Naive thymus-derived CD4-positive, alpha-beta T cell (primary cell): ENCODE results near the gene EZH1. TPM values are rescaled to one million over a fixed set of nuclear protein-coding genes. Genes with fewer than 3 reads are reported as not detected.

Experiments
- ATAC-seq: fragments of 150-1000 bp; cut with Tn5 transposase; 2 replicates; pipeline ENCODE4 v1.10.0; 2021; ENCODE audit warnings: mild to moderate bottlenecking, moderate library complexity
- CTCF ChIA-PET: fragments of 350-600 bp; sonication (Branson Sonifier 250); formaldehyde crosslinking; loops from one replicate; lab custom pipeline; 2021; ENCODE audit warnings: antibody characterized with exemption; lab: Charles Lee
- POLR2A ChIA-PET: fragments of 350-600 bp; sonication (Branson Sonifier 250); formaldehyde crosslinking; loops from one replicate; lab custom pipeline; 2021; ENCODE audit warnings: antibody characterized with exemption, inconsistent platforms; lab: Charles Lee
- DNase-seq, 9 donors: peaks; one replicate each; pipeline versions ENCODE4 v3.0.0 to v3.0.0-alpha.2; 2020 to 2022; ENCODE audit warnings: mixed read lengths in 1 of 9
- H3K27ac ChIP-seq: one replicate; pipeline ENCODE4 v1.7.0; 2013; ENCODE audit warnings: mild to moderate bottlenecking, low read depth, low read length, moderate library complexity
- H3K27me3 ChIP-seq, 2 donors: one replicate each; pipeline ENCODE4 v1.7.0; 2013; ENCODE audit warnings: low read length in 2 of 2, mild to moderate bottlenecking in 2 of 2, moderate library complexity in 2 of 2; ENCODE audit not compliant: control insufficient read depth in 2 of 2, insufficient read depth in 2 of 2
- H3K36me3 ChIP-seq, 3 experiments: 1 replicate in 2 of 3; 2 replicates in 1 of 3; pipeline ENCODE4 v1.7.0; 2013; ENCODE audit warnings: low read length in 3 of 3, mild to moderate bottlenecking in 3 of 3, moderate library complexity in 1 of 3; ENCODE audit not compliant: insufficient read depth in 3 of 3, control insufficient read depth in 2 of 3
- H3K4me1 ChIP-seq, 2 donors: one replicate each; pipeline ENCODE4 v1.7.0; 2013; ENCODE audit warnings: low read length in 2 of 2, mild to moderate bottlenecking in 2 of 2, moderate library complexity in 1 of 2; ENCODE audit not compliant: control insufficient read depth in 2 of 2, insufficient read depth in 2 of 2
- H3K4me3 ChIP-seq: 2 replicates; pipeline ENCODE4 v1.7.0; 2013; ENCODE audit warnings: mild to moderate bottlenecking, low read length
- H3K9me3 ChIP-seq, 3 experiments: 1 replicate in 2 of 3; 2 replicates in 1 of 3; pipeline ENCODE4 v1.7.0; 2013; ENCODE audit warnings: low read length in 3 of 3; ENCODE audit not compliant: control insufficient read depth in 2 of 3
- H3K27ac Mint-ChIP-seq, 9 donors: one replicate each; pipeline ENCODE4 v1.8.0; 2020 to 2022; ENCODE audit warnings: mixed read lengths in 9 of 9, mild to moderate bottlenecking in 8 of 9, moderate library complexity in 5 of 9, inconsistent platforms in 2 of 9
- H3K27me3 Mint-ChIP-seq, 5 donors: one replicate each; pipeline ENCODE4 v1.8.0; 2021 to 2022; ENCODE audit warnings: mixed read lengths in 5 of 5, mild to moderate bottlenecking in 1 of 5
- H3K36me3 Mint-ChIP-seq, 5 donors: one replicate each; pipeline ENCODE4 v1.8.0; 2020 to 2022; ENCODE audit warnings: mixed read lengths in 5 of 5, mild to moderate bottlenecking in 3 of 5, inconsistent platforms in 1 of 5
- H3K4me1 Mint-ChIP-seq, 7 donors: one replicate each; pipeline ENCODE4 v1.8.0; 2020 to 2022; ENCODE audit warnings: mixed read lengths in 7 of 7, mild to moderate bottlenecking in 3 of 7, inconsistent platforms in 1 of 7
- H3K4me3 Mint-ChIP-seq, 10 donors: one replicate each; pipeline ENCODE4 v1.8.0; 2020 to 2022; ENCODE audit warnings: mild to moderate bottlenecking in 10 of 10, mixed read lengths in 10 of 10, moderate library complexity in 6 of 10, inconsistent platforms in 2 of 10
- H3K9me3 Mint-ChIP-seq, 11 donors: one replicate each; pipeline ENCODE4 v1.8.0; 2020 to 2022; ENCODE audit warnings: mixed read lengths in 11 of 11, mild to moderate bottlenecking in 4 of 11, inconsistent platforms in 1 of 11, moderate library complexity in 1 of 11
- intact Hi-C, 2 donors: fragments of 100-400 bp; cut with micrococcal nuclease; formaldehyde crosslinking; loops; one replicate each; pipeline ENCODE4 v1.15.1; 2023
- polyA plus RNA-seq, 2 donors: library from polyadenylated mRNA; unstranded; fragments of 300-500 nt; fragmentation: Illumina TruSeq; gene quantifications; one replicate each; pipeline ENCODE4 v1.2.3, GENCODE V29; 2021
- total RNA-seq, 6 experiments: library from RNA in 5 of 6; stranded (reverse) in 5 of 6; gene quantifications; 1 replicate in 5 of 6; 2 replicates in 1 of 6; pipeline ENCODE4 v1.2.3 and lab custom pipeline; 2021 to 2026

Gene EZH1
- total and polyA plus RNA-seq, 7 experiments from 2014 or later: 30.2 to 212 (median 92.4) TPM

DNA sequence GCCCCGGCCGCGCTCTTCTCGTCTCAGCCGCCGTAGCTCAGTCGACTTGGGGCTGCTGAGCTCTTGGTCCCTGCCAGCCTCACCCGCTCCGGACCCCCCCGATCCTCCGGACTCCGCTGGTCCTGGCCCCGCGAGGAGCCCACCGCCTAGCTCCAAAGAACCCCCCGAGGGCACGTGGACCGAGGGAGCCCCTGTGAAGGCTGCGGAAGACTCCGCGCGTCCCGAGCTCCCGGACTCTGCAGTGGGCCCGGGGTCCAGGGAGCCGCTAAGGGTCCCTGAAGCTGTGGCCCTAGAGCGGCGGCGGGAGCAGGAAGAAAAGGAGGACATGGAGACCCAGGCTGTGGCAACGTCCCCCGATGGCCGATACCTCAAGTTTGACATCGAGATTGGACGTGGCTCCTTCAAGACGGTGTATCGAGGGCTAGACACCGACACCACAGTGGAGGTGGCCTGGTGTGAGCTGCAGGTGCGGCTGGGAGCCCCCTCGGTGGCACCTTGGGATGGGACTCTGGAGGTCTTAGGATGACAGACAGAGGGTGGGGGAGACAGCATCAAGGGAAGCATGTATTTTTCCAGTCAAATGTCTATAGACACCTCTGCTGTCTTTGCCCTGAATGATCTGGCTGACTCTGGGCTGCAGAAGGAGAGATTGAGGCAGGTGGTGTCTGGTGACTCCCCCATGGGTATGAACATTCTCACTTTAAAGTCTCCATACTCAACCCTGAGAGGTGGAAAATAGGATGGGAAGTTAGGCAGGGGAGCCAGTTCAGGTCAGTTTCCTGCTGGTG, 36.2 kb upstream of the EZH1 start:
- intact Hi-C loops: no loop called here
- no peak overlapping the region for H3K4me3 ChIP-seq
- H3K4me1 Mint-ChIP-seq: peaks cover 16 to 43% (median 31%) of the 10 kb centered on the region in 7 donors
- peaks cover 0 to 5% (median 0%) of the 10 kb centered on the region in 11 donors for H3K9me3 Mint-ChIP-seq
- no peak overlapping the region for H3K27ac Mint-ChIP-seq
- H3K27me3 Mint-ChIP-seq: peaks cover 43 to 59% (median 46%) of the 10 kb centered on the region in 5 donors
- H3K36me3 Mint-ChIP-seq: peaks cover 10 to 33% (median 16%) of the 10 kb centered on the region in 5 donors
- CTCF ChIA-PET: interaction anchor here (0.6 kb wide), 1 partner anchor 11 kb away, joined by 3 read pairs; no protein-coding TSS in a partner anchor
- H3K9me3 ChIP-seq: no peaks in the 10 kb centered on the region
- H3K4me1 ChIP-seq: peaks cover 6 to 16% of the 10 kb centered on the region in 2 donors
- peaks cover 0 to 34% (median 3%) of the 10 kb centered on the region in 3 experiments for H3K36me3 ChIP-seq
- H3K4me3 Mint-ChIP-seq: peak overlapping the region in 5 of 10 donors; percentile 21 to 52 (median 38)
- DNase-seq (no peak), ATAC-seq (no peak)
- H3K27ac ChIP-seq: no peak overlapping the region
- H3K27me3 ChIP-seq: peaks cover 0 to 28% of the 10 kb centered on the region in 2 donors
- POLR2A ChIA-PET: interaction anchor here (0.9 to 1.4 kb wide), 2 partner anchors 9 to 10 kb away, joined by 3 to 5 read pairs; no protein-coding TSS in a partner anchor

- Mint-ChIP-seq H3K36me3 (peaks cover 10 to 40% (median 17%) of the 10 kb centered on the region in 5 donors), H3K27ac (peak within 1 kb of the TSS in 1 of 9 donors; percentile 18), H3K27me3 (peaks cover 35 to 51% (median 38%) of the 10 kb centered on the region in 5 donors), H3K9me3 (peaks cover 0 to 3% (median 0%) of the 10 kb centered on the region in 11 donors), H3K4me3 (peak within 1 kb of the TSS in 7 of 10 donors; percentile 21 to 58 (median 38)), H3K4me1 (peaks cover 19 to 38% (median 30%) of the 10 kb centered on the region in 7 donors)
- no peaks in the 10 kb centered on the region for H3K9me3 ChIP-seq
- peaks cover 6 to 13% of the 10 kb centered on the region in 2 donors for H3K4me1 ChIP-seq
- intact Hi-C loops: no loop called here
- H3K27ac ChIP-seq: no peak within 1 kb of the TSS
- no peak within 1 kb of the TSS for H3K4me3 ChIP-seq
- ATAC-seq (no peak), DNase-seq (no peak)
- H3K27me3 ChIP-seq: peaks cover 0 to 28% of the 10 kb centered on the region in 2 donors
- CTCF ChIA-PET: interaction anchor here (0.6 kb wide), 1 partner anchor 10 kb away, joined by 3 read pairs; no protein-coding TSS in a partner anchor
- POLR2A ChIA-PET: interaction anchor here (0.9 to 1.4 kb wide), 2 partner anchors 9 to 10 kb away, joined by 3 to 5 read pairs; no protein-coding TSS in a partner anchor
- H3K36me3 ChIP-seq: peaks cover 0 to 42% (median 3%) of the 10 kb centered on the region in 3 experiments
Measured at GRCh38 chr17:42779936-42780850, 35.4 kb upstream of the EZH1 start, which contains the start of gene WNK4. TSS of gene WNK4 (plus strand) at chr17:42780610. CDS start at chr17:42780699, 89 bp downstream.

GRCh38 chr17:42779304-42779935, 34.6 kb upstream of the EZH1 start:
- CTCF ChIA-PET: no interaction called here
- Mint-ChIP-seq H3K9me3 (peaks cover 0 to 3% (median 0%) of the 10 kb centered on the region in 11 donors), H3K4me3 (peak overlapping the region in 4 of 10 donors; percentile 2 to 58 (median 41)), H3K27me3 (peaks cover 28 to 43% (median 30%) of the 10 kb centered on the region in 5 donors), H3K36me3 (peaks cover 10 to 44% (median 18%) of the 10 kb centered on the region in 5 donors), H3K4me1 (peaks cover 18 to 37% (median 26%) of the 10 kb centered on the region in 7 donors), H3K27ac (peak overlapping the region in 1 of 9 donors; percentile 18)
- Histone ChIP-seq H3K27me3 (peaks cover 0 to 24% of the 10 kb centered on the region in 2 donors), H3K27ac (no peak overlapping the region), H3K4me3 (no peak overlapping the region), H3K36me3 (peaks cover 0 to 45% (median 3%) of the 10 kb centered on the region in 3 experiments), H3K4me1 (peaks cover under 1 to 5% of the 10 kb centered on the region in 2 donors), H3K9me3 (no peaks in the 10 kb centered on the region)
- ATAC-seq (no peak), DNase-seq (no peak)
- intact Hi-C loops: no loop called here
- POLR2A ChIA-PET: no interaction called here

- no peak for DNase-seq
- H3K27ac Mint-ChIP-seq: no peak overlapping the region
- peaks cover 0 to 46% (median 3%) of the 10 kb centered on the region in 3 experiments for H3K36me3 ChIP-seq
- ChIA-PET POLR2A (no interaction called here), CTCF (no interaction called here)
- ATAC-seq: no peak
- no peak overlapping the region for H3K4me3 Mint-ChIP-seq
- H3K27me3 ChIP-seq: peaks cover 0 to 20% of the 10 kb centered on the region in 2 donors
- H3K4me1 ChIP-seq: peaks cover 8% of the 10 kb centered on the region in 2 donors
- no peak overlapping the region for H3K27ac ChIP-seq
- no peaks in the 10 kb centered on the region for H3K9me3 ChIP-seq
- peaks cover 19 to 35% (median 23%) of the 10 kb centered on the region in 5 donors for H3K27me3 Mint-ChIP-seq
- peaks cover 22 to 39% (median 31%) of the 10 kb centered on the region in 7 donors for H3K4me1 Mint-ChIP-seq
- H3K36me3 Mint-ChIP-seq: peaks cover 10 to 44% (median 21%) of the 10 kb centered on the region in 5 donors
- no peak overlapping the region for H3K4me3 ChIP-seq
- intact Hi-C loops: no loop called here
- H3K9me3 Mint-ChIP-seq: peaks cover 0 to 3% (median 0%) of the 10 kb centered on the region in 11 donors
Measured at GRCh38 chr17:42778570-42778969, 33.7 kb upstream of the EZH1 start.

- Mint-ChIP-seq H3K36me3 (peaks cover 10 to 44% (median 21%) of the 10 kb centered on the region in 5 donors), H3K27me3 (peaks cover 0 to 8% (median 0%) of the 10 kb centered on the region in 5 donors), H3K4me3 (peak overlapping the region in 3 of 10 donors; percentile 67 to 98 (median 98)), H3K9me3 (peaks cover 0 to 5% (median 0%) of the 10 kb centered on the region in 11 donors), H3K27ac (no peak overlapping the region), H3K4me1 (peaks cover 20 to 39% (median 34%) of the 10 kb centered on the region in 7 donors)
- ATAC-seq: no peak
- Histone ChIP-seq H3K27ac (no peak overlapping the region), H3K4me1 (peaks cover 8% of the 10 kb centered on the region in 2 donors), H3K36me3 (peaks cover 0 to 50% (median 3%) of the 10 kb centered on the region in 3 experiments), H3K27me3 (no peaks in the 10 kb centered on the region), H3K4me3 (no peak overlapping the region), H3K9me3 (no peaks in the 10 kb centered on the region)
- intact Hi-C loops: no loop called here
- no peak for DNase-seq
- ChIA-PET CTCF (no interaction called here), POLR2A (interaction anchor here (0.8 kb wide), 2 partner anchors 12 to 730 kb away, joined by 3 read pairs; no protein-coding TSS in a partner anchor)
Measured at GRCh38 chr17:42775534-42776098, 30.8 kb upstream of the EZH1 start.
